Neural cell (in vitro differentiated cells): ENCODE results near the gene SLC2A6. TPM values are rescaled to one million over a fixed set of nuclear protein-coding genes. Genes with fewer than 3 reads are reported as not detected.

Experiments used
- H2AFZ ChIP-seq: fragments of 200-600, 300-800 bp; sonication (generic), shearing (Covaris generic); 2 replicates; pipeline ENCODE4 v1.6.0; 2014; ENCODE audit warnings: low read depth, mild to moderate bottlenecking, antibody characterized with exemption, low read length, moderate library complexity
- H3F3A ChIP-seq: fragments of 200-600 bp; shearing (Covaris generic); 2 replicates; pipeline ENCODE4 v1.6.1; 2016; ENCODE audit warnings: mild to moderate bottlenecking, moderate library complexity, mixed read lengths, antibody characterized with exemption, low read length; ENCODE audit not compliant: insufficient read depth, poor library complexity, severe bottlenecking
- H3K27ac ChIP-seq: fragments of 200-600, 300-800 bp; sonication (generic), shearing (Covaris generic); 2 replicates; pipeline ENCODE4 v1.5.1; 2014; ENCODE audit warnings: mild to moderate bottlenecking, low read length, moderate library complexity
- H3K27me3 ChIP-seq: fragments of 300-800, 200-600 bp; sonication (generic), shearing (Covaris generic); 2 replicates; pipeline ENCODE4 v1.6.0; 2014; ENCODE audit warnings: mild to moderate bottlenecking, low read depth, low read length, moderate library complexity; ENCODE audit not compliant: insufficient read depth
- H3K36me3 ChIP-seq: fragments of 300-800, 200-600 bp; sonication (generic), shearing (Covaris generic); 2 replicates; pipeline ENCODE4 v1.5.1; 2014; ENCODE audit warnings: mild to moderate bottlenecking, antibody characterized with exemption, low read length, moderate library complexity; ENCODE audit not compliant: insufficient read depth
- H3K4me2 ChIP-seq: fragments of 300-800, 200-600 bp; sonication (generic), shearing (Covaris generic); 2 replicates; pipeline ENCODE4 v1.6.0; 2014; ENCODE audit warnings: mild to moderate bottlenecking, low read length
- H3K4me3 ChIP-seq: fragments of 300-800, 200-600 bp; sonication (generic), shearing (Covaris generic); 2 replicates; pipeline ENCODE4 v1.5.1; 2014; ENCODE audit warnings: mild to moderate bottlenecking, low read length, moderate library complexity
- H3K79me2 ChIP-seq: fragments of 200-600 bp; shearing (Covaris generic); replicated peaks from 2 replicates; pipeline ENCODE4 v1.6.0; 2014; ENCODE audit warnings: mild to moderate bottlenecking, low read length, moderate library complexity; ENCODE audit not compliant: insufficient read depth
- H3K9ac ChIP-seq: fragments of 300-800, 200-600 bp; sonication (generic), shearing (Covaris generic); 2 replicates; pipeline ENCODE4 v1.6.1; 2016; ENCODE audit warnings: mild to moderate bottlenecking, low read length, mixed read lengths
- H3K9me2 ChIP-seq: fragments of 200-600 bp; shearing (Covaris generic); 2 replicates; pipeline ENCODE4 v1.6.1; 2016; ENCODE audit warnings: mild to moderate bottlenecking, low read length, mixed read lengths; ENCODE audit not compliant: insufficient read depth
- H3K9me3 ChIP-seq: fragments of 200-600, 300-800 bp; sonication (generic), shearing (Covaris generic); 2 replicates; pipeline ENCODE4 v1.6.1; 2016; ENCODE audit warnings: mild to moderate bottlenecking, mixed run types, low read length, moderate library complexity, mixed read lengths
- H4K20me1 ChIP-seq: fragments of 200-600 bp; shearing (Covaris generic); 2 replicates; pipeline ENCODE4 v1.6.1; 2016; ENCODE audit warnings: mild to moderate bottlenecking, mixed run types; ENCODE audit not compliant: insufficient read depth
- CTCF ChIP-seq: fragments of 450-650 bp; IDR thresholded peaks from 2 replicates; pipeline ENCODE4 v1.5.1; 2014; ENCODE audit warnings: antibody characterized with exemption, mild to moderate bottlenecking, moderate library complexity; ENCODE audit not compliant: poor library complexity, severe bottlenecking
- EP300 ChIP-seq: fragments of 450-650 bp; conservative IDR thresholded peaks from 2 replicates; pipeline ENCODE4 v1.6.1; 2014; ENCODE audit warnings: antibody characterized with exemption, mild to moderate bottlenecking, moderate library complexity; ENCODE audit not compliant: poor library complexity, severe bottlenecking
- EZH2 ChIP-seq: fragments of 200-600, 300-800 bp; shearing (Covaris generic), sonication (generic); IDR thresholded peaks from 2 replicates; pipeline ENCODE4 v1.6.1; 2014; ENCODE audit warnings: antibody characterized with exemption, low read length, borderline replicate concordance, mild to moderate bottlenecking; ENCODE audit not compliant: insufficient read depth, poor library complexity, severe bottlenecking
- MXI1 ChIP-seq: fragments of 450-650 bp; conservative IDR thresholded peaks from 2 replicates; pipeline ENCODE4 v1.6.1; 2014; ENCODE audit warnings: antibody characterized with exemption, mild to moderate bottlenecking; ENCODE audit not compliant: poor library complexity, severe bottlenecking
- POLR2AphosphoS5 ChIP-seq: IDR thresholded peaks from 2 replicates; pipeline ENCODE4 v1.6.1; 2012
- RAD21 ChIP-seq: fragments of 450-650 bp; conservative IDR thresholded peaks from 2 replicates; pipeline ENCODE4 v1.6.1; 2014; ENCODE audit warnings: antibody characterized with exemption, mild to moderate bottlenecking, moderate library complexity
- REST ChIP-seq: IDR thresholded peaks from 2 replicates; pipeline ENCODE4 v1.6.1; 2012; ENCODE audit warnings: borderline replicate concordance
- SMC3 ChIP-seq: fragments of 450-650 bp; conservative IDR thresholded peaks from 2 replicates; pipeline ENCODE4 v1.6.1; 2014; ENCODE audit warnings: antibody characterized with exemption, mild to moderate bottlenecking, moderate library complexity; ENCODE audit not compliant: poor library complexity
- TAF1 ChIP-seq: IDR thresholded peaks from 2 replicates; pipeline ENCODE4 v1.6.1; 2012; ENCODE audit warnings: low read depth
- polyA plus RNA-seq: library from polyadenylated mRNA; depleted of rRNA; stranded (reverse); fragments of >200 nt; gene quantifications from 2 replicates; pipeline ENCODE4 v1.2.3, GENCODE V29; 2014

The SLC2A6 gene
- polyA plus RNA-seq, 1 donor from 2014 or later, result 11.5 TPM

DNA sequence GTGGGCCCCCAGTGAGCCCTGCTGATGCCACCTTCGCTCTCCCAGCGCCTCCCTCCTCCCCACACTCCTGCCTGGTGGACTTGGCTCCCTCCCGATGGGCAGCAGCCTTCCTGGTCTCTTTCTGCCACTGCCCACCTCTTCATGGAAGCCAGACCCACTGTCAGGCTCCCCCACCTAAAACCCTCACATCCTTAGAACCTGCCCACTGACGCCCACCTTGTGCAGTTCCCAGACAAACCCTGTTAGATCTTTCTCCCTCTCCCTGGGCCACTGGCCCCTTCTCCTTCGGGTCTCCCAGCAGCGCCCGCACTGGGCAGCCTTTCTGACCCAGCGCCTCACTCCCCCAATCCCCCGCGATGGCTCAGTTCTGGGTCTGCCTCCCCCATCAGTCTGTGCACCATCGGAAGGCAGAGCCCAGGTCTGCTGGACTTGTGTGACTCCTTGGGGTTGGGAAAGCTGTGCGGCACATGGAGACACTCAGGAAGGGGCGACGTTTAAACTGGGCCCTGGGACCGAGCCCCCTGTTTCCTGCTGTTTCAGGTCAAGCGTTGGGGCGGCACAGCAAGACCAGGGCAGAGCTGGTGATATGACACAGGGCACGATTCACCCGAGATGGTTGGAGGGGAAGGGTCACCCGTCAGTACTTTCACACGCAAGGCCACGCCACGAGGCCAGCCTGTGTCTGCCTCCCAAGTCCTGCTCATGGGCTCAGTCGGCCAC lies 28.5 kb upstream of the SLC2A6 start:
- no peak for TF ChIP-seq POLR2AphosphoS5
- no peak for TF ChIP-seq RAD21
- TF ChIP-seq SMC3, result no peak
- no peak for TF ChIP-seq EP300
- Histone ChIP-seq H3K9me2 (no peaks in the 10 kb centered on the region), H2AFZ (no peak overlapping the region), H4K20me1 (no peaks in the 10 kb centered on the region), H3K79me2 (no peaks in the 10 kb centered on the region), H3K36me3 (no peaks in the 10 kb centered on the region), H3K27ac (no peak overlapping the region), H3K4me2 (no peak overlapping the region), H3F3A (no peaks in the 10 kb centered on the region), H3K4me3 (no peak overlapping the region), H3K9me3 (no peaks in the 10 kb centered on the region), H3K9ac (no peak overlapping the region), H3K27me3 (no peaks in the 10 kb centered on the region)

DNA sequence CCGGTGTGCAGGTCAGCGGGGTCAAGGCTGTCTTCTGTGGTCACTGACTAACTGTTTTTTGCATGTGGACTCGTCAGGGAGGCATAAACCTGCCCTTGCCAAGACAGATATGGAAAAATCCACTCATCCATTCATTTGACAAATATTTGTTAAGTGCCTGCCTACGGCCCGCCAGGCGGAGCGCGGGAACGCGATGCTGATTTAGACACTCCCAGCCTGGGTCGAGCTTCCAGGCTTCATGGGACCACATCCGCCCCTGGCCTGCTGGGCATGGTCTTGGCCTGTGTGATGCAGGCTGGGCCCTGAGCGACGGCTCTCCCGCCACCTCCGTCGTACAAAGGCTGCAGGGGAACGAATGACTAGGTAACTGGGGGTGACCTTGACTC lies 27.7 kb upstream of the SLC2A6 start:
- TF ChIP-seq MXI1, result no peak
- no peak overlapping the region for H3K27ac ChIP-seq
- H3K36me3 ChIP-seq, result no peaks in the 10 kb centered on the region
- no peaks in the 10 kb centered on the region for H3K27me3 ChIP-seq
- no peak overlapping the region for H3K4me2 ChIP-seq
- H4K20me1 ChIP-seq, result no peaks in the 10 kb centered on the region
- H3K9me3 ChIP-seq, result no peaks in the 10 kb centered on the region
- H3K4me3 ChIP-seq, result no peak overlapping the region
- H3K9me2 ChIP-seq, result no peaks in the 10 kb centered on the region
- H3F3A ChIP-seq, result no peaks in the 10 kb centered on the region
- H2AFZ ChIP-seq, result no peak overlapping the region
- no peaks in the 10 kb centered on the region for H3K79me2 ChIP-seq
- no peak overlapping the region for H3K9ac ChIP-seq

DNA sequence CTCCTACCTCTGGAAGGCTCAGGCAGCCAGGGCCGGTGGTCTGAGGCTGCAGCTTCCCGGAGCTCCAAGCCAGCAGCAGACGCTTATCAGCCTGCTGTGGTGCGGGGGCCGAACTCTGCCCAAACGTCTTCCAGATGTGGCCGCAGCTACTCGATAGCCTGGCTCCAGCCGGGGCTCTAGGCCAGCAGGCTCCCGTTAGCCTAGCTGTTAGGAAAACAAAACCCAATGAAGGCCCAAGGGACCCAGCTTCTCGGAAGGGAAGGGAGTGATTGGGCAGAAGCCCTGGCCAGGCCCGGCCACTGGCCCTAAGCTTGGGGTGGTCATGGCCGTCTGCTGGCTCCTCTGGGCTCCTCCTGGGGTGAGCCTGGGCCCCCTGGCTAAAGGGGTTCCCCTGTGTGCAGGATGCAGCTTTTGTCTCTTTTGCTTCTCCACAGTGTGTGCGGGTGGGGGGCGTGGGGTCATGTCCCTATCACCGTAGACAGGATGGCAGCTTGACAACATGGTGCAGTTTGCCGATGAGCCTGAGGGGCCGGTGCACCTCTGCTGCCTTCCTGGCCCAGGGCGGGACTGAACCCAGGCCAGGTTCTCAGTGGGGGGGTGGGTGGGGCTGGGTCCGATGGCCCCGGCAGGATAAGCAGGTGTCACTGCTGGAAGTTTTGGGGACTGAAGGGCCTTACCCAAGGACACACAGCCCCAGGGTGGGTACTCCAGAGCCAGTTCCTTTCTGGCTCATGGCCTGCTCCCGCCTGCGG lies 27.2 kb upstream of the SLC2A6 start:
- no peak overlapping the region for H3K27ac ChIP-seq
- TF ChIP-seq REST (no peak), RAD21 (no peak), MXI1 (no peak), EZH2 (no peak), CTCF (no peak), POLR2AphosphoS5 (no peak), EP300 (no peak), SMC3 (no peak), TAF1 (no peak)
- no peak overlapping the region for H3K4me3 ChIP-seq
- H3K79me2 ChIP-seq, result no peaks in the 10 kb centered on the region
- H3K36me3 ChIP-seq, result no peaks in the 10 kb centered on the region
- no peak overlapping the region for H2AFZ ChIP-seq
- no peak overlapping the region for H3K4me2 ChIP-seq
- H3F3A ChIP-seq, result no peaks in the 10 kb centered on the region
- H4K20me1 ChIP-seq, result no peaks in the 10 kb centered on the region
- H3K9ac ChIP-seq, result no peak overlapping the region
- no peaks in the 10 kb centered on the region for H3K9me3 ChIP-seq
- no peaks in the 10 kb centered on the region for H3K9me2 ChIP-seq
- no peaks in the 10 kb centered on the region for H3K27me3 ChIP-seq
